RWPE2 (cell line): Measurements from ENCODE around the gene MUC2.
A peak's percentile ranks its signal among the peaks of the same experiment; 100 is the strongest.

Experiments
- ATAC-seq: fragments of 200-7000 bp; cut with Tn5 transposase; 3 replicates; pipeline ENCODE4 v1.9.1; 2021; ENCODE audit warnings: low read depth
- DNase-seq: peaks from one replicate; pipeline ENCODE4 v3.0.0-alpha.2; 2020; ENCODE audit warnings: low spot score
- H3K27ac ChIP-seq: fragments of 450-650 bp; 2 replicates; pipeline ENCODE4 v1.5.1; 2017; ENCODE audit warnings: mild to moderate bottlenecking; ENCODE audit not compliant: poor library complexity, severe bottlenecking
- H3K27me3 ChIP-seq: fragments of 250-450 bp; sonication (Bioruptor Pico); 2 replicates; pipeline ENCODE4 v1.5.1; 2021; ENCODE audit warnings: mild to moderate bottlenecking, moderate library complexity; ENCODE audit not compliant: insufficient read depth, poor library complexity, severe bottlenecking
- H3K36me3 ChIP-seq: fragments of 250-450 bp; sonication (Bioruptor Pico); 2 replicates; pipeline ENCODE4 v1.5.1; 2020; ENCODE audit warnings: low read depth, mild to moderate bottlenecking, moderate library complexity
- H3K4me1 ChIP-seq: fragments of 250-450 bp; sonication (Bioruptor Pico); 2 replicates; pipeline ENCODE4 v1.5.1; 2021; ENCODE audit warnings: mild to moderate bottlenecking, moderate library complexity; ENCODE audit not compliant: insufficient read depth, poor library complexity, severe bottlenecking
- H3K4me3 ChIP-seq: fragments of 250-450 bp; sonication (Bioruptor Pico); 2 replicates; pipeline ENCODE4 v1.5.1; 2021; ENCODE audit warnings: mild to moderate bottlenecking, moderate library complexity; ENCODE audit not compliant: severe bottlenecking
- H3K9me3 ChIP-seq: fragments of 250-450 bp; sonication (Bioruptor Pico); 2 replicates; pipeline ENCODE4 v1.5.1; 2021; ENCODE audit warnings: mild to moderate bottlenecking, moderate library complexity; ENCODE audit not compliant: severe bottlenecking
- TF ChIP-seq, protein P1 (sequence below): fragments of 450-650 bp; IDR thresholded peaks from one replicate; pipeline ENCODE4 v1.5.1; 2017; ENCODE audit warnings: mild to moderate bottlenecking, moderate library complexity; ENCODE audit not compliant: poor library complexity, severe bottlenecking

Gene MUC2

DNA sequence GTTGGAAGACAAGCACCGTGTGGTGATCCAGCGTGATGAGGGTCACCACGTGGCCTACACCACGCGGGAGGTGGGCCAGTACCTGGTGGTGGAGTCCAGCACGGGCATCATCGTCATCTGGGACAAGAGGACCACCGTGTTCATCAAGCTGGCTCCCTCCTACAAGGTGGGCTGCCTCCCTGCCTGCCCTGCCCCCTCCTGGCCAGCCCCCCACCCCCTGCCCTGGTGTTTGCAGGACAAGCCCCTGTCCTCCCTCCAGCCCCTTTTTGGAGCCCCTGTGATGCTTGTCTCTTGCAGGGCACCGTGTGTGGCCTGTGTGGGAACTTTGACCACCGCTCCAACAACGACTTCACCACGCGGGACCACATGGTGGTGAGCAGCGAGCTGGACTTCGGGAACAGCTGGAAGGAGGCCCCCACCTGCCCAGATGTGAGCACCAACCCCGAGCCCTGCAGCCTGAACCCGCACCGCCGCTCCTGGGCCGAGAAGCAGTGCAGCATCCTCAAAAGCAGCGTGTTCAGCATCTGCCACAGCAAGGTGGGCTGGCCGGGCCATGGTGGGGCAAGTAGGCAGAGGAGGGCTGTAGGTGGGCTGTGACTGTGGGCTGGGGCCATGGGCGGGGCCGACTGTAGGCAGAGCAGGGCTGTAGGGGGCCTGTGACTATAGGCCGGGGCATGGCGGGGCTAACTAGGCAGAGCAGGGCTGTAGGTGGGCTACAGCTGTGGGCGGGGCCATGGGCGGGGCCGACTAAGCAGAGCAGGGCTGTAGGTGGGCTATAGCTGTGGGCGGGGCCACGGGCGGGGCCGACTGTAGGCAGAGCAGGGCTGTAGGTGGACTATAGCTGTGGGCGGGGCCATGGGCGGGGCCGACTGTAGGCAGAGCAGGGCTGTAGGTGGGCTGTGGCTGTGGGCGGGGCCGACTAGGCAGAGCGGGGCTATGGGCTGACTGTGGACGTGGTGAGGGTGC lies 13.6 kb downstream of the MUC2 start:
- TF ChIP-seq, protein P1, sequence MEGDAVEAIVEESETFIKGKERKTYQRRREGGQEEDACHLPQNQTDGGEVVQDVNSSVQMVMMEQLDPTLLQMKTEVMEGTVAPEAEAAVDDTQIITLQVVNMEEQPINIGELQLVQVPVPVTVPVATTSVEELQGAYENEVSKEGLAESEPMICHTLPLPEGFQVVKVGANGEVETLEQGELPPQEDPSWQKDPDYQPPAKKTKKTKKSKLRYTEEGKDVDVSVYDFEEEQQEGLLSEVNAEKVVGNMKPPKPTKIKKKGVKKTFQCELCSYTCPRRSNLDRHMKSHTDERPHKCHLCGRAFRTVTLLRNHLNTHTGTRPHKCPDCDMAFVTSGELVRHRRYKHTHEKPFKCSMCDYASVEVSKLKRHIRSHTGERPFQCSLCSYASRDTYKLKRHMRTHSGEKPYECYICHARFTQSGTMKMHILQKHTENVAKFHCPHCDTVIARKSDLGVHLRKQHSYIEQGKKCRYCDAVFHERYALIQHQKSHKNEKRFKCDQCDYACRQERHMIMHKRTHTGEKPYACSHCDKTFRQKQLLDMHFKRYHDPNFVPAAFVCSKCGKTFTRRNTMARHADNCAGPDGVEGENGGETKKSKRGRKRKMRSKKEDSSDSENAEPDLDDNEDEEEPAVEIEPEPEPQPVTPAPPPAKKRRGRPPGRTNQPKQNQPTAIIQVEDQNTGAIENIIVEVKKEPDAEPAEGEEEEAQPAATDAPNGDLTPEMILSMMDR, result no peak
- DNase-seq, result peak; percentile 50
- H3K27ac ChIP-seq, result no peak overlapping the region
- no peaks in the 10 kb centered on the region for H3K36me3 ChIP-seq
- no peak overlapping the region for H3K4me3 ChIP-seq
- H3K9me3 ChIP-seq, result no peaks in the 10 kb centered on the region
- H3K27me3 ChIP-seq, result no peaks in the 10 kb centered on the region
- H3K4me1 ChIP-seq, result peaks cover 15% of the 10 kb centered on the region
- ATAC-seq, result no peak

- H3K4me1 ChIP-seq, result peaks cover 8% of the 10 kb centered on the region
- no peak overlapping the region for H3K27ac ChIP-seq
- no peak overlapping the region for H3K4me3 ChIP-seq
- no peaks in the 10 kb centered on the region for H3K9me3 ChIP-seq
- H3K36me3 ChIP-seq, result no peaks in the 10 kb centered on the region
- DNase-seq (no peak), ATAC-seq (no peak)
- H3K27me3 ChIP-seq, result no peaks in the 10 kb centered on the region
- TF ChIP-seq, protein P1, result no peak
Observed at GRCh38 chr11:1088927-1089737, 14.5 kb downstream of the MUC2 start.

GRCh38 chr11:1089738-1090599 lies 15.3 kb downstream of the MUC2 start:
- TF ChIP-seq, protein P1, result no peak
- ATAC-seq, result no peak

DNA sequence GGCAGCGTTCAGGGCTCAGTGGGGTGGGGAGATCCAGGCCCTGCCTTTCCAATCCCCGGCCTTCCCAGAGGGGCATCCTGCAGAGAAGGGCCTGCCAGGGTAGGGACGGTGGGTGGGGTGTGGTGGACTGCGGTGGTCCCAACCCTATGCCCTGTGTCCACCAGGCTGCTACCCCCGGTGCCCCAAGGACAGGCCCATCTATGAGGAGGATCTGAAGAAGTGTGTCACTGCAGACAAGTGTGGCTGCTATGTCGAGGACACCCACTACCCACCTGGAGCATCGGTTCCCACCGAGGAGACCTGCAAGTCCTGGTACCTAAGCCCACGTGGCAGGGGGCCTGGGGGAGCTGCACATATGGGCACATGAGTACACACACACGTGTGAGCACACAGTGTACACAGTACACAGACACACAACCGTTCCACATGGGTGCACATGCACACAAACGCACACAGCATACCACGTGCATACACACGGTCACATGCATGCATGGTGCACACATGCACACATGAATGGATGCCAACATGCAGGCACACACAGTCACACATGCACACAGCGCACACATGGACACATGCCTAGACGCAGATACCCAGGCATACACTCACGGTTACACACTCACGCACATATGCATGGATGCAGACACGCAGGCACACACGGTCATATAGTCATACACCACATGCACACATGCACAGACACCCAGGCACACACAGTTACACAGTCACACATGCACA lies 16.1 kb downstream of the MUC2 start:
- no peak overlapping the region for H3K27ac ChIP-seq
- DNase-seq (peak; percentile 15), ATAC-seq (no peak)
- no peaks in the 10 kb centered on the region for H3K36me3 ChIP-seq
- no peak overlapping the region for H3K4me3 ChIP-seq
- no peaks in the 10 kb centered on the region for H3K4me1 ChIP-seq
- no peaks in the 10 kb centered on the region for H3K9me3 ChIP-seq
- TF ChIP-seq, protein P1, result no peak
- H3K27me3 ChIP-seq, result no peaks in the 10 kb centered on the region

More at GRCh38 chr11:1089738-1090599, 15.3 kb downstream of the MUC2 start:
- Histone ChIP-seq H3K36me3 (no peaks in the 10 kb centered on the region), H3K4me1 (no peaks in the 10 kb centered on the region), H3K27me3 (no peaks in the 10 kb centered on the region), H3K4me3 (no peak overlapping the region), H3K9me3 (no peaks in the 10 kb centered on the region), H3K27ac (no peak overlapping the region)
- DNase-seq, result no peak
